ENCODE data around the gene INPP4A.

DNA sequence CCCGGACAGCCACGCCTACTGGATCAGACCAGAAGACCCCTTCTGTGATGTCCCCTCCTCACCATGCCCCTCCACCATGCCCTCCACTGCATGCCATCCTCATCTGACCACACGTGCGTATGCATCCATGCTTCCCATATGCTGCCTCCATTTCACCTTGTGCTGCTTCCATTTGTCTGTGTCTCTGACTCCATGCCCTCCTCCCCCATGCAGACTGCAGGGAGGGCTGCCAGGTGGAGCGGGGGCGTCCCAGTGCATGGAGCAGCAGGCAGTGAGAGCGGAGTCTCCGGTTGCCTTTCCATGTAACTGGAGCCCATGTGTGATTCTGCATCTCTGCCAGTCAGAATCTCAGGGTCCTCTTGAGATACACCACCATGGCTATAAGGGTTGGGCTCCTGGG lies 111.0 kb downstream of the INPP4A start:
- TF ChIP-seq ZNF660 (tag by site-specific recombination; IDR thresholded peaks at IDR 0.05) (no peak), ZNF16 (tag by site-specific recombination; IDR thresholded peaks at IDR 0.05; ENCODE audit: low read depth) (no peak)

All from HEK293 (cell line).